GM12865 (cell line): Measurements from ENCODE around the gene TBC1D24.
A peak's percentile ranks its signal among the peaks of the same experiment; 100 is the strongest.

Source experiments
- DNase-seq: peaks from one replicate; pipeline ENCODE4 v3.0.0; 2010; ENCODE audit warnings: low read depth
- H3K4me3 ChIP-seq: 2 replicates; pipeline ENCODE4 v1.5.1; 2011; ENCODE audit warnings: mild to moderate bottlenecking, low read depth, low read length, control low read depth
- CTCF ChIP-seq: IDR thresholded peaks from 2 replicates; pipeline ENCODE4 v1.5.1; 2011; ENCODE audit warnings: low read length, control low read depth, low read depth, inconsistent platforms; ENCODE audit not compliant: insufficient read depth; ENCODE audit errors: missing control alignments

TBC1D24 gene

GRCh38 chr16:2514333-2515179 is 39.6 kb downstream of the TBC1D24 start:
- DNase-seq = peak; percentile 42
- H3K4me3 ChIP-seq = peak overlapping the region; percentile 95
- no peak for TF ChIP-seq CTCF

- TF ChIP-seq CTCF = no peak
- H3K4me3 ChIP-seq = peak overlapping the region; percentile 95
- DNase-seq = no peak
These were observed 40.4 kb downstream of the TBC1D24 start for GRCh38 chr16:2515180-2515851.

GRCh38 chr16:2516391-2517240 is 41.7 kb downstream of the TBC1D24 start:
- no peak for DNase-seq
- no peak for TF ChIP-seq CTCF
- no peak overlapping the region for H3K4me3 ChIP-seq

- no peak for DNase-seq
- no peak for TF ChIP-seq CTCF
- H3K4me3 ChIP-seq = no peak overlapping the region
These were observed 43.2 kb downstream of the TBC1D24 start for GRCh38 chr16:2517954-2518605.

GRCh38 chr16:2518823-2519710 is 44.1 kb downstream of the TBC1D24 start:
- no peak for TF ChIP-seq CTCF
- no peak for DNase-seq
- H3K4me3 ChIP-seq = no peak overlapping the region

- peak overlapping the region; percentile 25 for H3K4me3 ChIP-seq
- no peak for TF ChIP-seq CTCF
- no peak for DNase-seq
These were observed 44.8 kb downstream of the TBC1D24 start for GRCh38 chr16:2519711-2520080.
